IPS-NIHi7 (cell line): ENCODE measurements around the gene RUFY3.

Experiments used
- DNase-seq: peaks from one replicate; pipeline ENCODE4 v3.0.0; 2012; ENCODE audit warnings: mixed read lengths; ENCODE audit errors: extremely low spot score

RUFY3 gene

DNA sequence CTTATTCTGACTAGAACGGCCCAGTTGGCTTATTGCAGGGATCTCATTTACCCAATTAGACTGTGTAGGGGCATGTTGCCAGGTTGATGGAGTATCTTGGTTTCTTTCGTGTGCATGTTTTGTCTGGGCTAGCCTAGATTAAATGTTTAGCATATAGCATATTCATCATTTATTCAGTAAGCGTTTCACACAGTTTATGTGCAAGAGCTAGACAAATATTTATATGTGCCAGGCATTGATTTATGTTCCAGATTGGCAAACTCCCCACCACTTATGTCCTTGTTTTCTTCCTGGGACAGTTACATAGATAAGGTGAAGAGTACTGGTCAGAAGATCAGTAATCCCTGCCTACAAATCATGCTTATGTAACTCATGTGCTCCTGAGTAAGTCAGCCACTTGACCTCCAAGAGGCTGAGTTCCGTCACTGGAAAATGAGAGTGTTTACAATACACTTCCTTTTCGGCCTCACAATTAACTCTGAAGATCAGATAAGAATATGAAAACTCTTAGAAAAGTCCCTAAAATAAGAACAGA lies 57.2 kb downstream of the RUFY3 start:
- no peak for DNase-seq

DNA sequence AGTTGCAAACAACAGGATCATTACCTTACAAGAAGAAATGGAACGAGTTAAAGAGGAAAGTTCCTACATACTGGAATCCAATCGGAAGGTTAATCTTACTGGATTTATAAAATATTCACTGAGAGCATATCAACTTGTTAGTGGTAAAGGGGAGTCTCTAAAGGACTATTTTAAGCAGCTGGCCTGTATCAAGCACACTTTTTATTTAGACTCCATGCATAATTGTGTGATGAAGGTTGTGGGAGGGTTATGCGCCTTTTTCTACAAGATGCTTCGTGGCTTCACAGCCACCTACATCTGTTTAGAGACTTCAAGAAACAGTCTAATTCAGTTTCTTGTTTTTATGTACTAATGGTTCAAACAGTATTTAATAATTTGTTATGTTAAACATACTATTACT lies 61.3 kb downstream of the RUFY3 start:
- no peak for DNase-seq

DNA sequence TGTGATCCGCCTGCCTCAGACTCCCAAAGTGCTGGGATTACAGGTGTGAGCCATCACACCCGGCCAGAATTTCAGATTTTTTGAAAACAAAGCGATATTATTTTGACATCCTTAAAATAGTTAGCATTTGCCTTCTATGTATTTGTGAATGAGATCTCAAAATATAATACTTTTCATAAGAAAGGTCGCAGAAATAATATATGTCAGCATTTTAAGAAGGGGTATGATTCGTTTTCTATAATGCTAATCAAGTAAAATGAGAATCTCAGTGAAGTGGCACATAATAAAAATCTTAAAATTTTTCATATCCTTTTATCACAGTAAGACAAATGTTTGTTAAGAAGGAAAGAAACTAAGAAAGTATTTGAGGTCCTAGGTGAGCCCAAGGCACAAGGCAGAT lies 65.7 kb downstream of the RUFY3 start:
- no peak for DNase-seq

DNA sequence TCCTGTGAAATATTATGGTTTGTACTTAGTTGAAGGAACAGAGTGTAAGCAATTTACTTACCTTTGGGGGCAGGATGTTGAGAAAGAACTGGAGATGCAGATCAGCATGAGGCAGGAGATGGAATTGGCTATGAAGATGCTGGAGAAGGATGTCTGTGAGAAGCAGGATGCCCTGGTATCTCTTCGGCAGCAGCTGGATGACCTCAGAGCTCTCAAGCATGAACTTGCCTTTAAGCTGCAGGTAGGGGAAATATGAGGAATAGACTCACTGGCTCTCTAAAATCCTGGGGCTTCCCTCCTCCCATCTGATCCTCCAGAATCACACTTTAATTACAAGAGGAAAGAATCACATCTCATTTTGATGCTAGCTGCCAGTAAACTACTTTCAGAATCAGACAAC lies 67.0 kb downstream of the RUFY3 start:
- DNase-seq = no peak

DNA sequence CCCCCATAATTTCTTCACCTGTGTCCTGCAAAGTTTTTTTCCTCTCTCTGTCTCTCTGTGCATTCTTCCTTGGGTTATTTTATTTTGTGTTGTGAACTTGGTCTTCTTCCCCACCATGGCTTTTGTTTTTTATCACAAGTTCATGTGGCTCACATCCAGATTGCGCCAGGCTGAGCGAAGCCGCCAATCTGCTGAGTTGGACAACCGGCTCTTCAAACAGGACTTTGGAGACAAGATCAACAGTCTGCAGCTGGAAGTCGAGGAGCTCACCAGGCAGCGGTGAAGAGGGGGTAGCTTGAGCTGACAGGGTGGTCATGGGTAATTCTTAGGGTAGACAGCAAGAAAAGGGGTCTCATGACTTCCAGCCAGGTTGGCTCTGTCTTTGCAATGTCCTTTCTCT lies 71.9 kb downstream of the RUFY3 start:
- no peak for DNase-seq

DNA sequence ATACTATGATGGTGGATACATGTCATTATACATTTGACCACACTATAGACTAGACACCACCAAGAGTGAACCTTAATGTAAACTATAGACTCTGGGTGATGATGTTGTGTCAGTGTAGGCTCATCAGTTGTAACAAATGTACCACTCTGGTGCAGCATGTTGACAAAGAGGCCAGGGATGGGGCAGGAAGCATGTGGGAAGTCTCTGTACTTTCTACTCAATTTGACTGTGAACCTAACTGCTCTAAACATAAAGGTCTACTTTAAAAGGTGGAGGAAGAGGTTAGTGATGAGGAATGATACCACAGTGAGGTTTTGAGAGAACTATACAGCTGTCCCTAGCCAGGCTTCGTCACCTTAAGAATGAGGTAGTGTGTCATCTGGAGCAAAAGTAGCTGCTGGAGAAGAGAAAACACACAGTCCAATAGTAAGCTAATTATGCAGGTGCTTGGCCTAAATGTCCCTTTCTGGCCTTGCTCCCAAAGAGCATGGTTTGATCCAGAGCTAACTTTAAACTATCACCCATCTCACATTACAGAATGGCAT lies 79.6 kb downstream of the RUFY3 start:
- DNase-seq = no peak

DNA sequence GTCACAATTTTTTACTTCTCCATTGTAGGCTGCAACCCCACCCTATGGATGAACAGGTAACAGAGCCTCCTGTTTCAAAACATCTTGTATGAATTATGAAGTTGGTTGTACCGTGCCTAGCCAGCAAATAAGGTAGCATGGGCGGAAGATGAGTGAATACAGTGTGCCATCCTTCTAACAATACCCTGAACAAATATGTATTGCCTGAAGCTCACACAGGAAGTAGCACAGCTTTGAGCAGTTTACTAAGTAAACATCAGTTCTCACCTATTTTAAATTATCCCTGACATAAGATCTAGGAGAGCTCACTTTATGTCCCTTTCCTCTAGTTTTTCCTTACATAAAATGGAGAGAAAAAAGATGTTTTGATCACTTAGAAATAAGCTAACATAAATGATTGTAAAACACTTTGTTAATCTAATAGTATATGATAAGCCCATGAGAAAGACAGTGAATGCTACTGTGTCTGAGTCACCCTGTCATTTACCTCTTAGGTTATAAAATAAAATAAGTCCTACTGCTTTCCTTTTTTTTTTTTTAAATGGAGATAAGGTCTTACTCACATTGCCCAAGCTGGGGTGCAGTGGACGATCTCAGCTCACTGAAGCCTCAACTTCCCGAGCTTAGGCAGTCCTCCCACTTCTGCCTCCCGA lies 81.3 kb downstream of the RUFY3 start:
- DNase-seq = no peak

DNA sequence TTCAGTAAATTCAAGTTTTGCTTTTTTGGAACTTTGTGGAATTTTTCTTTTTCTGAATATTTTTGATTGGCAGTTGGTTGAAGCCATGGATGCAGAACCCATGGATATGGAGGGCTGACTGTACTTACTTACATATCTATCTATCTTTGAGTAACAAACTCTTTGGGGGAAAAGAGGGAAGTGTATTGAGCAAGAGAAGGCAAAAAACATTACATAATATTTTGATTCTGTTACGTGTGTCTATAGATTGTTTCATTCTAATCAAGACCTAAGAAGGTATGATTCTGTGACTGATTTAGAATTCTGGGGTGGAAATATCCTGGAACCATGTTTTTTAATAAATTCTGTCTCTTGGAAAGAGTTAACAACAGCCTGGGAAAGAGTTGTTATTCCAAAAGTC lies 86.4 kb downstream of the RUFY3 start:
- no peak for DNase-seq

DNA sequence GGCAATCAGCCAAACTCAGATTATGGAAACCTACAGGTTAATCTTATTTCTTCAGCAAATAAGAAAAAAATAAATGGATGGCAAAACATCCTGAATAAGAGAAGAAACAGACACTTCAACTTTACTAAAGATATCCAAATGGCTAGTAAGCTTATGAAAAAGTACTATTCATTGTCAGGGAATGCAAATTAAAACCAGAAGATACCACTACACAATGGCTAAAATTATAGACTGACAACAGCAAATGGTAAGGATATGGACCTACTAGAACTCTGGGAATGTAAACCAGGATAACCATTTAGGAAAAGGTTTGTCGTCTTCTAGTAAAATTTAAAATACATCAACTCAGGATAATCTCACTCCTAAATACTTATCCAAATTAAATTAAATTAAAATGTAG lies 93.6 kb downstream of the RUFY3 start:
- no peak for DNase-seq

DNA sequence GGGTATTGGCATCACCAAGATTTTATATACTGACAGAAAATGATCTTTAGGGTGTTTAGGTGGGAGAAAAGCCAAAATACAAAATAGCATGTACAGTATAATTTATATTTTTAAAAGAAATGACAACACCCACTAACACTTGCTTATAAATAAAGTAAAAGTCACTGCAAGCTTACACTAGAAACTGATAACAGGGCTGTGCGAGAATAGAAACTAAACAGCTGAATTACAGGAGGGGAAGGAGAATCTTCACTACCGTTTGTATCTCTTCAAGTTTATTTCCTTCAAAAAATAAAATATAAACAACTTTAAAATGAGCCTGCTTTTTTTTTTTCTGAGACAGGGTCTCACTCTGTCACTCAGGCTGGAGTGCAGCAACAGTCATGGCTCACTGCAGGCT lies 95.1 kb downstream of the RUFY3 start:
- no peak for DNase-seq

DNA sequence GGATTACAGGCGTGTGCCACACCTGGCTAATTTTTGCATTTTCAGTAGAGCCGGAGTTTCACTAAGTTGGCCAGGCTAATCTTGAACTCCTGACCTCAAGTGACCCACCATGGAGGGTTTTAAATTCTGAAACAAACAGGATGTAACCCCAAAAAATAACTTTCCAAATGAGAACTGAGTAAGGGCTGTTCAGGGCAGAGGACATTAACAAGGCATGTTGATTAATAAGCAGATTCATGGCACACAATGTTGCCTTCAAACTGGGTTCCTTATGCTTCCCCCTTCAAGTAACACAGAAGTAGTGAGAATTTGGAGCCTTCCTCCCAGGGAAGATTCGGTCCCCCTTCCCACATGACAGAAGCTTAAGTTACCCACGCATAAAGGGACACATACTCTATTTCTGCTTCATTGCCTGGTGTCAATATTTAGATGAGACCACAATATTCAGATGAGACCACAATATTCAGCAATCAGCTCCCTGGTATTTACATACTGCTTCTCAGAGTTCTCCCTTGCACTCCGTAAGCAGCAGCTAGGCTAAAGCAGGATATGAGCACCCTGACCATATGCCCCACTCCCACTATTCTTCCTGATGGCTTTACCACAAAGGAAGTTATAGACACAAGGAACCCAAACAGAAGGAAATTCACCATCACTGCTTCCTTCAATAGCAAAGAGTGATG lies 96.5 kb downstream of the RUFY3 start:
- no peak for DNase-seq

DNA sequence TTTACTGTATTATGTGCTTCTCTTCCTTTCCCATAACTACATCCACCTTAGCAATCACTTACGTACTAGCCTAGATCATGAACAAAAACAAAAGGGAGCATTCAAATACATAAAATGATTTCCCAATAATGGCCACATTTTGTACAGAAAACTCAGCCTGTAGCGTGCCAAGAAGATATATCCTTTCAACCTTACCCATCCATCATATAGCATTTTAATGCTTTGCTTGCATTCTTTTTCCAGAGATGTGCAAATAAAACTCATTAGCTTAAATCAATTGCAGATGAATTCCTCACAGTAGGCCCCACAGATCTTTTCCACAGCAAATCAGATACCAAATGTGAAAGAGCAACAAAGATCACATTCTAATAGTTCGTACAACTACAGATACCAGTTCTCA lies 97.2 kb downstream of the RUFY3 start:
- DNase-seq = no peak

DNA sequence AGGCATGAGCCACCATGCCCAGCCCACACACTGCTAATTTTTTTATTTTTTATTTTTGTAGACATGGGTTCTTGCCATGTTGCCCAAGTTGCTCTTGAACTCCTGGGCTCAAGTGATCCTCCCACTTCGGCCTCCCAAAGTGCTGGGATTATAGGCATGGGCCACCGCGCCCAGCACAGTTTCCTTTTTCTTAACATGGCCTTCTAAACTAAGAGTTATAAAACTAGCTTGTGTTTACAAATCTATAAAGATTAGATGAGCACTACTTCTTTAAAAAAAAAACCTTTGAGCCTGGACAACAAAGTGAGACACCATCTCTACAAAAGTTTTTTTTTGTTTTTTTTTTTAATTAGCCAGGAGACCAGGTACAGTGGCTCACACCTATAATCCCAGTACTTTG lies 107.3 kb downstream of the RUFY3 start:
- DNase-seq = no peak

DNA sequence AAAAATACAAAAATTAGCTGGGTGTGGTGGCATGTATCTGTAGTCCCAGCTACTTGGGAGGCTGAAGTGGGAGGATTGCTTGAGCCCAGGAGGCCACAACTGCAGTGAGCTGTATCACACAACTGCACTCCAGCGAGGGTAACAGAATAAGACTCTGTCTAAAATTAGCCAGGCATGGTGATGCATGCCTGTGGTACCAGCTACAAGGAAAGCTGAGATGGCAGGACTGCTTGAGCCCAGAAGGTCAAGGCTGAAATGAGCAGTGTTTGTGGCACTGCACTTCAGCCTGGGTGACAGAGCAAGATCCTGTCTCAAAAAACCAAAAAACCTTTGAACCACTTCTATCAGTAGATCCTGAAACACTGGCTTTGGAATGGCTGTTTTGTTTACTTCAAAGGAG lies 107.7 kb downstream of the RUFY3 start:
- no peak for DNase-seq

DNA sequence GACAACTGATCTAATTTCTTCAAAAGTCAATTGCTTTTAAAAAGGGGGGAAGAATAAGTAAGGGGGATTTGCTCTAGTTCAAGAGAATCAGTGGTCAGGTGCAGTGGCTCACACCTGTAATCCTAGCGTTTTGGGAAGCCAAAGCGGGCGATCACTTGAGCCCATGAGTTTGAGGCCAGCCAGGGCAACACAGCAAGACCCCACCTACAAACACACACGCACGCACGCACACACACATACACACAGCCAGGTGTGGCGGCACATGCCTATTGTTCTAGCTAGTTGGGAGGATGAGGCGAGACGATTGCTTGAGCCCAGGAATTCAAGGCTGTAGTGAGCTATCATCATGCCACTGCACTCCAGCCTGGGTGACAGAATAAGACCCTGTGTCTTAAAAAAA lies 108.3 kb downstream of the RUFY3 start:
- DNase-seq = no peak

DNA sequence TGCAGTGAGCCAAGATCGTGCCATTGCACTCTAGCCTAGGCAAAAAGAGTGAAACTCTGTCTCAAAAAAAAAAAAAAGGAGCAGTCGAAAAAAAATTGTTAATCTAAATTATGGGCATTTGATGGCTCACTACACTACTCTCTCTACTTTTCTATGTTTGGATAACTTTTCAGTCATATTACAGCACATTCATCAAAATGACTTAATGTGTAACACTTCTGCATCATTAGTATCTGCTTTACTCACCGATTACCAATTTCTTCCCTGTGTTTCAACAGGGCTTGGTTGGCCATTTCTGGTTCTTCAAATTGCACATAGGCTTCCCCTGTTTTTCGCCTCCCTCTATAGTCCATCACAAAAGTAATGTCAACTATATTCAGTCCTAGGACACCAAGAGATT lies 109.5 kb downstream of the RUFY3 start:
- DNase-seq = no peak

DNA sequence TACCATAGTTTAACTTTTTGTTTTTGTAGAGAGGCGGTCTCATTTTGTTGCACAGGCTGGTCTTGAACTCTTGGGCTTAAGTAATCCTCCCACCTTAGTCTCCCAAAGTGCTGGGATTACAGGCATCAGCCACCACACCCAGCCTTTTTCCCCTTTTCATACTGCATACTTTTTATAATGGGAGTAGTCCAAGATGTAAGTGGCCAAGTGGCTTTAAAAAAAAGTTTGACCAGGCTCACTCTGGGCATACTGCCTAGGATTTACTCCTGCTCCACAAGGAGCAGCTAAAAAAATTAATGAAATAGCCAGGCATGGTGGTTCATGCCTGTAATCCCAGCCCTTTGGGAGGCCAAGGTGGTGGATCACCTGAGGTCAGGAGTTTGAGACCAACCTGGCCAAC lies 111.9 kb downstream of the RUFY3 start:
- no peak for DNase-seq

DNA sequence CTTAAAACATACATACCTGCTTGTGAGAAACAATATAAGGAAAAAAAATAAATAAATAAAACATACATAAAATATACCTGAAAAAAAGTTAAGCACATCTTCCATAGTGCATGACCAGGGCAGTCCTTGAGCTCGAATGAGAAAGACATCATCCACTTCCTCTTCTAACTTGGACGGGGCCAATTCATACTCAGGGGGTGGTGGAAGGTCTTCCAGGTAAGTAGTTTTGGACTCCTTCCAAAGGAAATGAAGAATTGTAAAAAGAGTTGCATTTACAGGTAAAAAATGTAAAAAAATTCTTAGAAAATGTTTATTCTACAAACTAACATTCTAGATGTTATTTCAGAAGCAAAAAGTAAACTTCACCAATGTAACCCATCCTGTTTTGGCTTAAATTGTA lies 114.3 kb downstream of the RUFY3 start:
- no peak for DNase-seq

DNA sequence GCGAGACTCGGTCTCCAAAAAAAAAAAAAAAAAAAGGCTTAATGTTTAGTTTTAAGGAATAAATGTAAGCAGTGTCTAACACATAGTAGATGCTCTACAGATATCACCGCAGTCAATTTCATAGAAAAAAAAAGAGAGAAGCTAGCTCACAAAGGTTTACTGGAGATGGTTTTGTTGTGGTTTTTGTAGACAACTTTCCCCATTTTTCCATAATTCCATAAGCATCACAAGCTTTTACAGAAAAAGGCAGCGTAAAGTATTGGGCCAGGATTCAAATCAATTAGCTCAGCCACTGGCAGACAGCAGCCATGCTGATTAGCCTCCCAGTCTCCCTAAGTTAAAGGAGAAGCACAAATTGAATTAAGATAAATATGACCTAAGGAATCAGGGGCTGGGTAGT lies 116.4 kb downstream of the RUFY3 start:
- DNase-seq = no peak

DNA sequence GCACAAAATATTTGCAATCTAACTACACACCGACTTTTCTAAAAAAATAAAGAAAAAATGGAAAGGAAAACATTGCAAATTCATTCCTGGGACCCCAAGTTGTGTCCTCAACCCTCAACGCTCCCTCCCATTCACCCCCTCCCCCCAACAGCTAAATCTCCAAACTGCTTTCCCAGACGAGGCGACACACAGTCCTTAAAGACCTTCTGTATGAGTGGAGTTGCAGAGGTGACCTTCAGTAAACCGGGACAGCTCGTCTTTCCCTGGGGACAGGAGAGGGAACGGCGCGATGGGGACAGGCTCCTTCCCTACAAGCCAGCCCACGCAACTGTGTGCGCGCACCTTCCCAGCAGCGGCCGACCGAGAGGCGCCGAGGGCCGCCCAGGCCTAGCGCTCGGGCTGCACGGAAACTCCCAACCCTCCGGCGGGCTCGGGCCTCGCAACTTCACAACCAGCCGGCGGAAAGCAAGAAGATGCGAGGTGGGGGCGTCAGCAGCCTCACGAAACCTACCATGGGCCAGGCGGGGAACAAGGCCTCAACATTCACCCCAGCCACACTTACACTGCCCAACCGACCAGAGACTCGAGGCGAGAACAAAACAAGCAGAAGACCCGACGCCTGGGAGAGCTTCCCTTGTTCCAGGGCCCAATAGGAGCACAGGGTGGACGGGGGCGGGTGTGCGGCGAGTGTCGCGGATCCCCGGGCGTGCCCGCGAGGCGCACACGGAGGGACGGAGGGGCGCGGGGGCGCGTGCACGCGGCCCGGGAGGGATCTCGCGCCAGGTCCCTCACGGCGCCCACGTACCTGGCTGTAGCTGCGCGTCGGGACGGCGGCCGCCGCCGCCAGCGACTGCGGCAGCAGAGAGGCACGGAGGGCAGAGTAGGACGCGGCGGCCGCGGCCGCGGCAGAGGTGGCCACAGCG lies 117.2 kb downstream of the RUFY3 start:
- peak; percentile 54 for DNase-seq

DNA sequence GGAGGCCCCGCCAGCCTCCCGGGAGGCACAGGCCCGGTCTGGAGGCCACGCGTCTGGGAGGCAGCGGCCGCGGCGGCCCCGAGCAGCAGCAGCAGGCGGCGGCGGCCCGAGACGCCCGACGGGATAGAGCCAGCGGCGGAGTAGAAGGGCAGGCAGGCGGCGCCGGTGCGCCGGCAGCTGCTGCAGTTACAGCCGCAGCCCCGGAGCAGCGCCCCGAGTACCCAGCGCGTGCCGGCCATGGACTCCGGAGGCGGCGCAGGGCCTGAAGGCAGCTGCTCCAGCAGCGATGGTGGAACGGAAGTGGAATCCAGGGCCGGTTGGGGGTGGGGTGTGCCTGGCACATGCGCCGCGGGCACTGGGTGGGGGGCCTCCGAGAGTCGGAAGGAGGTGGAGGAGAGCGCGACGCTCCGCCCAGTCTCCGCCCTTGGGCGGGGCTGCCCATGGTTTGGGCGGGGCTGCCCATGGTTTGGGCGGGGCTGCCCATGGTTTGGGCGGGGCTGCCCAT lies 117.9 kb downstream of the RUFY3 start, which contains the start of gene GRSF1:
GRSF1 (minus strand) TSS at position 302 of the 505 bp plus-strand sequence; CDS start at position 239, 63 bp downstream.
- peak; percentile 94 for DNase-seq

DNA sequence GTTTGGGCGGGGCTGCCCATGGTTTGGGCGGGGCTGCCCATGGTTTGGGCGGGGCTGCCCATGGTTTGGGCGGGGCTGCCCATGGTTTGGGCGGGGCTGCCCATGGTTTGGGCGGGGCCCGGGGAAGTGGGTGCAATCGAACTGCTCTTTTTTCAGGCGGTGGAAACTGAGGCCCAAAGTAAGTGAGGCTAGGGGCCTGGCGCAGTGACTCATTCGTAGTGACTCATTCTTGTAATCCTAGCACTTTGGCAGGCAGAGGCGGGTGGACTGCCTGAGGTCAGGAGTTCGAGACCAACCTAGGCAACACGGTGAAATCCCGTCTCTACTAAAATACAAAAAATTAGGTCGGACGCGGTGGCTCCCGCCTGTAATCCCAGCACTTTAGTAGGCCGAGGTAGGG lies 118.4 kb downstream of the RUFY3 start:
- peak; percentile 71 for DNase-seq
